WI38 (cell line): ENCODE measurements around the gene HOXB8.

ENCODE experiments used
- H3K4me3 ChIP-seq: 2 replicates; pipeline ENCODE4 v1.5.1; 2011; ENCODE audit warnings: low read depth, mild to moderate bottlenecking, control low read depth, low read length
- CTCF ChIP-seq: IDR thresholded peaks from 2 replicates; pipeline ENCODE4 v1.5.1; 2012; ENCODE audit warnings: low read depth, mild to moderate bottlenecking, control low read depth, low read length

Gene HOXB8

GRCh38 chr17:48577946-48578615 is 37.0 kb downstream of the HOXB8 start, which contains the start of gene HOXB4:
Gene HOXB4 (minus strand): TSS chr17:48578350. CDS start chr17:48578319, 31 bp downstream.
- H3K4me3 ChIP-seq = peak within 1 kb of the TSS; percentile 79
- no peak for TF ChIP-seq CTCF

GRCh38 chr17:48577330-48577945 is 37.7 kb downstream of the HOXB8 start:
- no peak for TF ChIP-seq CTCF
- peak overlapping the region; percentile 79 for H3K4me3 ChIP-seq

- H3K4me3 ChIP-seq = peak overlapping the region; percentile 79
Observed at GRCh38 chr17:48576479-48577309, 38.4 kb downstream of the HOXB8 start.

GRCh38 chr17:48575673-48576478 is 39.2 kb downstream of the HOXB8 start:
- H3K4me3 ChIP-seq = peak overlapping the region; percentile 79
- TF ChIP-seq CTCF = no peak

More at GRCh38 chr17:48576479-48577309, 38.4 kb downstream of the HOXB8 start:
- no peak for TF ChIP-seq CTCF

GRCh38 chr17:48575066-48575582 is 40.0 kb downstream of the HOXB8 start:
- no peak for TF ChIP-seq CTCF
- H3K4me3 ChIP-seq = peak overlapping the region; percentile 79

- H3K4me3 ChIP-seq = peak overlapping the region; percentile 79
- no peak for TF ChIP-seq CTCF
Observed at GRCh38 chr17:48574505-48575065, 40.5 kb downstream of the HOXB8 start.
